Endothelial cell of umbilical vein (primary cell): ENCODE measurements around the gene HSPA12A. TPM values are rescaled to one million over a fixed set of nuclear protein-coding genes. Genes with fewer than 3 reads are reported as not detected.

Experiments used
- BruUV-seq: library from RNA; stranded (reverse); fragments of 400-500 nt; replicated peaks from 2 replicates; lab custom pipeline; 2021; lab: Mats Ljungman, UMichigan
- CTCF ChIA-PET: fragments of 300-600, 350-600 bp; sonication (Branson Sonifier 250); formaldehyde crosslinking; loops from one replicate; lab custom pipeline; 2021; ENCODE audit warnings: antibody characterized with exemption, inconsistent platforms; lab: Charles Lee
- POLR2A ChIA-PET: fragments of 300-600, 350-600 bp; sonication (Branson Sonifier 250); formaldehyde crosslinking; loops from one replicate; lab custom pipeline; 2021; ENCODE audit warnings: antibody characterized with exemption, inconsistent platforms; lab: Charles Lee
- DNase-seq: peaks from one replicate; pipeline ENCODE4 v3.0.0-alpha.2; 2011; ENCODE audit warnings: low read depth, low spot score
- FAIRE-seq: peaks from 2 replicates; lab custom pipeline; 2011; peaks lifted over from hg19 to GRCh38; lab: Jason Lieb, UNC
- H2AFZ ChIP-seq: 2 replicates; pipeline ENCODE4 v1.6.0; 2012; ENCODE audit warnings: low read depth, low read length, control low read depth, inconsistent platforms
- H3K27ac ChIP-seq: 2 replicates; pipeline ENCODE4 v1.5.1; 2011; ENCODE audit warnings: low read depth, mild to moderate bottlenecking, control low read depth, low read length, moderate library complexity; ENCODE audit not compliant: insufficient read depth
- H3K27me3 ChIP-seq, 2 experiments: 2 replicates each; pipeline versions ENCODE4 v1.6.0 to v1.6.1; 2011; ENCODE audit warnings: low read length in 2 of 2, mixed read lengths in 1 of 2; ENCODE audit not compliant: control insufficient read depth in 2 of 2, insufficient read depth in 2 of 2
- H3K36me3 ChIP-seq, 2 experiments: 2 replicates in 1 of 2; 3 replicates in 1 of 2; pipeline ENCODE4 v1.5.1; 2011; ENCODE audit warnings: low read length in 2 of 2, mild to moderate bottlenecking in 1 of 2, moderate library complexity in 1 of 2; ENCODE audit not compliant: control insufficient read depth in 2 of 2, insufficient read depth in 2 of 2; ENCODE audit errors: extremely low read depth in 1 of 2
- H3K4me1 ChIP-seq: 3 replicates; pipeline ENCODE4 v1.5.1; 2011; ENCODE audit warnings: mild to moderate bottlenecking, low read length; ENCODE audit not compliant: control insufficient read depth, insufficient read depth; ENCODE audit errors: extremely low read depth
- H3K4me2 ChIP-seq: 2 replicates; pipeline ENCODE4 v1.6.1; 2011; ENCODE audit warnings: low read length, control low read depth, mixed read lengths; ENCODE audit not compliant: insufficient read depth
- H3K4me3 ChIP-seq, 3 experiments: fragments of 200-600 bp in 1 of 3; sonication (generic), shearing (Covaris generic) in 1 of 3; replicated peaks in 1 of 3; 2 replicates each; pipeline ENCODE4 v1.5.1; 2011 to 2016; ENCODE audit warnings: control low read depth in 3 of 3, low read length in 3 of 3, mild to moderate bottlenecking in 2 of 3, inconsistent platforms in 1 of 3, low read depth in 1 of 3, moderate library complexity in 1 of 3; ENCODE audit not compliant: insufficient read depth in 1 of 3
- H3K79me2 ChIP-seq: 2 replicates; pipeline ENCODE4 v1.6.0; 2012; ENCODE audit warnings: low read length, inconsistent platforms; ENCODE audit not compliant: control insufficient read depth, insufficient read depth
- H3K9ac ChIP-seq: replicated peaks from 2 replicates; pipeline ENCODE3; 2011; ENCODE audit warnings: low read length, control low read depth; ENCODE audit not compliant: insufficient read depth; ENCODE audit errors: extremely low read depth
- H3K9me1 ChIP-seq: replicated peaks from 3 replicates; pipeline ENCODE4 v1.6.0; 2011; ENCODE audit warnings: mild to moderate bottlenecking, low read length; ENCODE audit not compliant: control insufficient read depth, insufficient read depth; ENCODE audit errors: extremely low read depth
- H3K9me3 ChIP-seq: replicated peaks from 2 replicates; pipeline ENCODE4 v1.5.1; 2012; ENCODE audit warnings: low read length, inconsistent platforms; ENCODE audit not compliant: control insufficient read depth, insufficient read depth
- H4K20me1 ChIP-seq: replicated peaks from 2 replicates; pipeline ENCODE3; 2011; ENCODE audit warnings: mild to moderate bottlenecking, low read length; ENCODE audit not compliant: control insufficient read depth, insufficient read depth; ENCODE audit errors: extremely low read depth
- CTCF ChIP-seq, 2 donors: IDR thresholded peaks; 1 replicate in 1 of 2; 2 replicates in 1 of 2; pipeline ENCODE4 v1.5.1; 2011; ENCODE audit warnings: low read length in 2 of 2, mild to moderate bottlenecking in 2 of 2, moderate library complexity in 2 of 2, control low read depth in 1 of 2, inconsistent platforms in 1 of 2, low read depth in 1 of 2; ENCODE audit not compliant: insufficient read depth in 1 of 2; ENCODE audit errors: extremely low read depth in 1 of 2
- EZH2 ChIP-seq: IDR thresholded peaks from 2 replicates; pipeline ENCODE4 v1.6.1; 2012; ENCODE audit warnings: borderline replicate concordance, low read depth, mild to moderate bottlenecking, moderate library complexity, low read length, inconsistent platforms; ENCODE audit not compliant: severe bottlenecking
- JUN ChIP-seq: IDR thresholded peaks from 2 replicates; pipeline ENCODE4 v1.6.1; 2011; ENCODE audit warnings: borderline replicate concordance, low read depth; ENCODE audit not compliant: insufficient read length, insufficient read depth
- MAX ChIP-seq: IDR thresholded peaks from 2 replicates; pipeline ENCODE4 v1.6.1; 2011; ENCODE audit not compliant: insufficient read depth, insufficient read length
- POLR2A ChIP-seq: IDR thresholded peaks from 2 replicates; pipeline ENCODE4 v1.6.1; 2012; ENCODE audit warnings: low read depth, mild to moderate bottlenecking, control low read depth, low read length
- POLR2AphosphoS5 ChIP-seq: IDR thresholded peaks from 2 replicates; pipeline ENCODE4 v1.6.1; 2012; ENCODE audit warnings: low read depth, mild to moderate bottlenecking, control low read depth, low read length, moderate library complexity; ENCODE audit not compliant: insufficient read depth
- dilution Hi-C: fragments of 300-500 bp; cut with MboI; formaldehyde crosslinking; loops from one replicate; pipeline ENCODE4 v1.15.0; 2019; ENCODE audit warnings: low sequenced_read_pairs; ENCODE audit not compliant: extremely low pct_ligation_motif_present
- intact Hi-C: fragments of 100-400 bp; cut with micrococcal nuclease; formaldehyde crosslinking; loops from one replicate; pipeline ENCODE4 v1.10.0; 2022
- polyA plus RNA-seq, 4 experiments: library from polyadenylated mRNA; depleted of rRNA in 3 of 4; stranded (reverse) in 3 of 4; unstranded in 1 of 4; fragments of >200 nt; gene quantifications; 2 replicates each; pipeline versions ENCODE4 v1.2.1 to v1.2.3, GENCODE V29; 2011 to 2012; ENCODE audit warnings: missing spikeins in 1 of 4
- total RNA-seq: library from RNA; stranded (reverse); gene quantifications from 2 replicates; pipeline ENCODE4 v1.2.3, GENCODE V29; 2021

HSPA12A gene
- total and polyA plus RNA-seq, 2 donors (not counting 3 experiments of a cell fraction or from before 2014, with no cell fraction given): 0.22 to 0.29 TPM

GRCh38 chr10:116659049-116659670 lies 83.2 kb downstream of the HSPA12A start:
- intact Hi-C loops (no loop called here), dilution Hi-C loops (no loop called here)
- H3K79me2 ChIP-seq: no peaks in the 10 kb centered on the region
- no peak overlapping the region for H2AFZ ChIP-seq
- CTCF ChIA-PET: no interaction called here
- H3K27me3 ChIP-seq: no peaks in the 10 kb centered on the region
- no peak overlapping the region for H3K4me3 ChIP-seq
- no peaks in the 10 kb centered on the region for H4K20me1 ChIP-seq
- no peak overlapping the region for H3K4me2 ChIP-seq
- no peaks in the 10 kb centered on the region for H3K36me3 ChIP-seq
- H3K4me1 ChIP-seq: no peaks in the 10 kb centered on the region
- TF ChIP-seq POLR2A (no peak), POLR2AphosphoS5 (no peak), JUN (no peak), CTCF (IDR thresholded peaks at IDR 0.05; ENCODE audit: extremely low read depth in 1 of 2, insufficient read depth in 1 of 2, low read depth in 1 of 2, low read length in 2 of 2) (no peak), EZH2 (no peak), MAX (no peak)
- no peaks in the 10 kb centered on the region for H3K9me3 ChIP-seq
- POLR2A ChIA-PET: no interaction called here
- DNase-seq: no peak
- H3K27ac ChIP-seq: no peak overlapping the region
- H3K9me1 ChIP-seq: no peaks in the 10 kb centered on the region
- no TSS peak for BruUV-seq
- no peak for FAIRE-seq
- no peak overlapping the region for H3K9ac ChIP-seq
